ENCODE data around the gene TXNDC8.

DNA sequence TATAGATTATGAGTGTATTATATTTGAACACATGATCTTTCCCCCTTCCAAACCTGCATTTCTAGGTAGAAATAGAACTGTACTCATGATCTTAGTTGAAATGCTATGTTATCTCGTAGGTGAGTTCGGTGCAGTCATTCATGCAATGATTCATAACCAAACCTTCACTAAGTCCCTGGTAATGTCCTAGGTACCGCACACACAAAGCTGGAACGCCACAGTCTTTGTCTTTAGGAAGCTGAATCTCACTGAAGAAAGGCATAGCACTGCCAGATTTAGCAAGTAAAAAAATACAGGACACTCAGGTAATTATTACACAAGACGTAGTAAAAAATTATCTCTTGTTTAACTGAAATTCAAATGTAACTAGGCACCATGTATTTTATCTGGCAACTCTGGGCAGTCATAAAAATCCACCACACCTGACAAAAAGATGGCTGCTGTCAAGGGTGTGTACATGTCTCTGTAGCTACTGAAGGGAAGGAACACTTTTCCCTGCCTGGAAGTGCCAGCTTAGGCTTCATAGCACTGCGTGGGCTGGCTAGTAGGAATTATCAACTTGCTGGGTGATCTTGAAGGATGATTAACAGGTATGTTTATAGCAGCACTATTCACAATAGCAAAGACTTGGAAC is 53.3 kb downstream of the TXNDC8 start:
- TF ChIP-seq, protein P1, sequence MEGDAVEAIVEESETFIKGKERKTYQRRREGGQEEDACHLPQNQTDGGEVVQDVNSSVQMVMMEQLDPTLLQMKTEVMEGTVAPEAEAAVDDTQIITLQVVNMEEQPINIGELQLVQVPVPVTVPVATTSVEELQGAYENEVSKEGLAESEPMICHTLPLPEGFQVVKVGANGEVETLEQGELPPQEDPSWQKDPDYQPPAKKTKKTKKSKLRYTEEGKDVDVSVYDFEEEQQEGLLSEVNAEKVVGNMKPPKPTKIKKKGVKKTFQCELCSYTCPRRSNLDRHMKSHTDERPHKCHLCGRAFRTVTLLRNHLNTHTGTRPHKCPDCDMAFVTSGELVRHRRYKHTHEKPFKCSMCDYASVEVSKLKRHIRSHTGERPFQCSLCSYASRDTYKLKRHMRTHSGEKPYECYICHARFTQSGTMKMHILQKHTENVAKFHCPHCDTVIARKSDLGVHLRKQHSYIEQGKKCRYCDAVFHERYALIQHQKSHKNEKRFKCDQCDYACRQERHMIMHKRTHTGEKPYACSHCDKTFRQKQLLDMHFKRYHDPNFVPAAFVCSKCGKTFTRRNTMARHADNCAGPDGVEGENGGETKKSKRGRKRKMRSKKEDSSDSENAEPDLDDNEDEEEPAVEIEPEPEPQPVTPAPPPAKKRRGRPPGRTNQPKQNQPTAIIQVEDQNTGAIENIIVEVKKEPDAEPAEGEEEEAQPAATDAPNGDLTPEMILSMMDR (IDR thresholded peaks at IDR 0.05; ENCODE audit: low read depth, low read length), result no peak
- TF ChIP-seq EZH2phosphoT487 (IDR thresholded peaks at IDR 0.05; ENCODE audit: low read depth), result no peak
